GM18520 (cell line): ENCODE results near the gene BRD7.

Experiments
- ATAC-seq: cut with Tn5 transposase; IDR thresholded peaks from one replicate; pipeline ENCODE4 v1.9.1; 2021; ENCODE audit not compliant: unreplicated experiment

The BRD7 gene

GRCh38 chr16:50305441-50306061 is 63.2 kb downstream of the BRD7 start:
- no peak for ATAC-seq

GRCh38 chr16:50304467-50305440 is 64.0 kb downstream of the BRD7 start:
- ATAC-seq = no peak

GRCh38 chr16:50303605-50304466 is 65.0 kb downstream of the BRD7 start:
- no peak for ATAC-seq

GRCh38 chr16:50303041-50303604 is 65.7 kb downstream of the BRD7 start:
- no peak for ATAC-seq

GRCh38 chr16:50302472-50303005 is 66.2 kb downstream of the BRD7 start:
- ATAC-seq = no peak

- no peak for ATAC-seq
These were observed 66.9 kb downstream of the BRD7 start for GRCh38 chr16:50301626-50302471.

GRCh38 chr16:50300942-50301625 is 67.7 kb downstream of the BRD7 start:
- ATAC-seq = no peak

GRCh38 chr16:50299508-50300105 is 69.2 kb downstream of the BRD7 start:
- no peak for ATAC-seq

GRCh38 chr16:50298591-50299507 is 69.9 kb downstream of the BRD7 start:
- no peak for ATAC-seq

- no peak for ATAC-seq
These were observed 70.7 kb downstream of the BRD7 start for GRCh38 chr16:50298075-50298460.

GRCh38 chr16:50297301-50298074 is 71.3 kb downstream of the BRD7 start:
- no peak for ATAC-seq

- ATAC-seq = no peak
These were observed 72.0 kb downstream of the BRD7 start for GRCh38 chr16:50296807-50297206.

GRCh38 chr16:50295541-50296132 is 73.2 kb downstream of the BRD7 start:
- no peak for ATAC-seq

GRCh38 chr16:50294955-50295354 is 73.8 kb downstream of the BRD7 start:
- no peak for ATAC-seq

GRCh38 chr16:50293994-50294855 is 74.6 kb downstream of the BRD7 start:
- ATAC-seq = no peak
